HG02763 (cell line): Measurements from ENCODE around the gene AP4M1.
"Not testable (repeated sequence)": the region's sequence is repeated elsewhere in the genome, so short reads cannot be mapped to it uniquely, and the experiment has no call there.

ENCODE experiments used
- ATAC-seq: cut with Tn5 transposase; IDR thresholded peaks from one replicate; pipeline ENCODE4 v1.9.1; 2021; ENCODE audit warnings: mild to moderate bottlenecking, moderate library complexity; ENCODE audit not compliant: unreplicated experiment

The AP4M1 gene

DNA sequence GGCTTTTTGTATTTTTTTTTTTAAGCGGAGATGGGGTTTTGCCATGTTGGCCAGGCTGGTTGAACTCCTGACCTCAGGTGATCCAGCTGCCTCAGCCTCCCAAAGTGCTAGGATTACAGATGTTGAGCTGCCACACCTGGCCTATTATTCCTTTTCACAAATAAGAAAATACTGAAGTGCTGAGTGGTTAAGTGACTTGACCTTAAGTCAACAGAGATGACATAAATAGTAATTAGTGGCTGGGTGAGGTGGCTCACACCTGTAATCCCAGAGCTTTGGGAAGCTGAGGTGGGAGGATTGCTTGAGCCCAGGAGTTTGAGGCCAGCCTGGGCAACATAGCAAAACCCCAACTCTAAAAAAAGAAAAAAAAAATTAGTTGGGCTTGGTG lies 28.8 kb downstream of the AP4M1 start:
- not testable (repeated sequence) for ATAC-seq

GRCh38 chr7:100130608-100131453 lies 29.4 kb downstream of the AP4M1 start:
- ATAC-seq = no peak

GRCh38 chr7:100132126-100132525 lies 30.7 kb downstream of the AP4M1 start:
- ATAC-seq = no peak

- peak; percentile 58 for ATAC-seq
These were observed 31.3 kb downstream of the AP4M1 start for GRCh38 chr7:100132697-100133151.

DNA sequence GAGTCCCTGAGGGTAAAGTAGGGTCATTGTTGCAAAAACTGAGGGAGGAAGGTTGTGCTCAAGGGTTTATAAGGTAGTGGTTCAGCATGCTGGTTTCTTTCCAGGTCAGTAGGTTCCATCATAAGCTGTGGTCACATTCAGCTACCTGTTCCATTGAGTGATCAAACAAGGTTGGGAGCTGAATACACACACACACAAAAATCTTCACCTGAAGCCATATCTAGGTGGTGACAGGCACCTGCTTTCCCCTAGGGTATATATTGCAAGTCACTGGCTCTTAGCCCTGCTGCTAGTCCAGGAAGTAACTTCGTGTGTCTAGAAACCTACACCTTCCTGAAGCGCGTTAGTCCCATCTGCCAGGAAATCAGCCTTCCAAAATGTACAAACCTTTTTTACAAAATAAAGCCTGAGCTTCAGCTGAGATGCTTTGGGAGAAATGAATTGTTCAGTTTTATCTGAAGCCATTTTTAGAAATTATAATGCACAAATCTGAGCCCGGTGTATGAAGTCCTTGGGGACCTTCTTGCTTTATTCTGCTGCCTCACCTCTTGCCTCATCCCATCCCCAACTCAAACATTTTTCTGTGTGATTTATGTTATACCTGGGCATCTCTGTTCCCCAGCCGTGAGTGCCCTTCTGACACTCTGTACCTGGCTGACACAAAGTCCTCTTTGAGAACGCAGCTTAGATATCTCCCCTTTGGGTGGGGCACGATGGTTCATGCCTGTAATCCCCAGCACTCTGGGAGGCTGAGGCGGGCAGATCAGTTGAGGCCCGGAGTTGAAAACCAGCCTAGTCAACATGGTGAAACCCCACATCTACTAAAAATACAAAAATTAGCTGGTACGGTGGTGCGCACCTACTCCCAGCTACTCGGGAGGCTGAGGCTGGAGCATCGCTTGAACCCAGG lies 36.7 kb downstream of the AP4M1 start:
- ATAC-seq = no peak

- ATAC-seq = no peak
These were observed 40.1 kb downstream of the AP4M1 start for GRCh38 chr7:100141555-100141949.

DNA sequence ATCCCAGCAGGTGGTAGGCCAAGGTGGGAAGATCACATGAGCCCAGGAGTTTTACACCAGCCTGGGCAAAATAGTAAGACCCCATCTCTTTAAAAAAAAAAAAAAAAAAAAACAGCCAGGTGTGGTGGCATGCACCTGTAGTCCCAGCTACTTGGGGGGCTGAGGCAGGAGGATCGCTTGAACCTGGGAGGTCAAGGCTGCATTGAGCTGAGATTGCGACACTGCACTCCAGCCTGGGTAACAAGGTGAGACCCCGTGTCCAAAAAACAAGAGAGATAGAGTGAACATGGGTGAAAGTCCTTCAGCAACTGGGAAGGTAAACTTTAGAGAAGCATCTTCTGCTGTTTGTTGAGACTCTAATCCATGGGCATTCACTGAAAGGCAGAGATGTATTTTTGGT lies 41.0 kb downstream of the AP4M1 start:
- no peak for ATAC-seq

GRCh38 chr7:100146350-100146749 lies 44.9 kb downstream of the AP4M1 start:
- not testable (repeated sequence) for ATAC-seq

DNA sequence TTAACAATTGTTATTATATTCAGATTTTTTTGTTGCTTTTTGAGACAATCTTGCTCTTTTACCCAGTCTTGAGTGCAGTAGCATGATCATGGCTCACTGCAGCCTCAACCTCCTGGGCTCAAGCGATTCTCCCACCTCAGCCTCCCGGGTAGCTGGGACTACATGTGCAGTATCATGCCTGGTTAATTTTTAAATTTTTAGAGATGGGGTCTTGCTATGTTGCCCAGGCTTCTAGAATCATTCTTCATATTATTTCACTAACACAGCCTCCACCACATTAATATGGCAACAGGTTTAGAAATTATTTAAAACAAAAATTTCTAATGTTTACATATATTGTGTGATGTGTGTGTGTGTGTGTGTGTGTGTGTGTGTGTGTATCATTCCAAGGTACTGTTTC lies 45.8 kb downstream of the AP4M1 start:
- no peak for ATAC-seq

GRCh38 chr7:100148225-100148558 lies 46.7 kb downstream of the AP4M1 start:
- no peak for ATAC-seq

DNA sequence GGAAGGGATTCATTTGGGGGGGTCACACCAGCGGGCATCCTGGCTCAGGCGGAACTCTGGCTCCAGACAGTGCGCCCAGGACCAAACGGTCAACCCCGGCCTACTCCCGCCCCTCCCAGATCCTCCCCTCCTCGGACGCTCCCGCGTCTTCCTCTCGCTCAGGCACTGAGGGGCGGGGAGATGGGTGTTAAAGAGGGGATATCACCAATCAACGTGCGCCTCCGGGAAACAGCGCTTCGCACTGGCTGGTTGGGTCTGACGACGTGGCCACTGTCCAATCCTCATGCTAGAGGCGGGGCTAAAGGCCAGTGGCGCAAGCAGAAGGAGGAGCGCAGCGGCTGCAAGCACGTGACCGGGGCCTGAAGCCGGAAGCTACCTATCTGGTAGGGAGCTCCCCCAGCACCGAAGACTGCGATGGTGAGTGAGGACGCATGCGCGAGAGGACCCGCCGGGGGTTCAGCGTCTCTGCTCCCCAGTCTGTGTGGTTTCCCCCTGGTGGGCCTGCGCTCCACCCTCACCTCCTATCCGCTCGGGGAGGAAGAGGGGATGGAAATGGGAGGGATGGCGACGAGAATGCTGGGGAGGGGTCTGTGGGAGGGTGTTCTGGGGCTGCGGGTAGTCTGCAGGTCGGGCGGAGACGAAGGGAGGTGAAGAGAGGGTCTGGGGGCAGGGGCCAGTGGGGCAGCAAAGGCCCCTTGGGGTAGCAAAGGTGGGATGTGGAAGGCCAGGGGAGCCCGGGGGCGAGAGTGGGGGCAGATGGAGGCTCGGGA lies 47.3 kb downstream of the AP4M1 start, which contains the start of gene LAMTOR4:
Gene LAMTOR4, plus strand, starts transcription at position 360 of the 770 bp plus-strand sequence. Its CDS starts 55 bp downstream, at position 415.
- ATAC-seq = peak; percentile 99

- no peak for ATAC-seq
These were observed 51.0 kb downstream of the AP4M1 start for GRCh38 chr7:100152404-100152803.

DNA sequence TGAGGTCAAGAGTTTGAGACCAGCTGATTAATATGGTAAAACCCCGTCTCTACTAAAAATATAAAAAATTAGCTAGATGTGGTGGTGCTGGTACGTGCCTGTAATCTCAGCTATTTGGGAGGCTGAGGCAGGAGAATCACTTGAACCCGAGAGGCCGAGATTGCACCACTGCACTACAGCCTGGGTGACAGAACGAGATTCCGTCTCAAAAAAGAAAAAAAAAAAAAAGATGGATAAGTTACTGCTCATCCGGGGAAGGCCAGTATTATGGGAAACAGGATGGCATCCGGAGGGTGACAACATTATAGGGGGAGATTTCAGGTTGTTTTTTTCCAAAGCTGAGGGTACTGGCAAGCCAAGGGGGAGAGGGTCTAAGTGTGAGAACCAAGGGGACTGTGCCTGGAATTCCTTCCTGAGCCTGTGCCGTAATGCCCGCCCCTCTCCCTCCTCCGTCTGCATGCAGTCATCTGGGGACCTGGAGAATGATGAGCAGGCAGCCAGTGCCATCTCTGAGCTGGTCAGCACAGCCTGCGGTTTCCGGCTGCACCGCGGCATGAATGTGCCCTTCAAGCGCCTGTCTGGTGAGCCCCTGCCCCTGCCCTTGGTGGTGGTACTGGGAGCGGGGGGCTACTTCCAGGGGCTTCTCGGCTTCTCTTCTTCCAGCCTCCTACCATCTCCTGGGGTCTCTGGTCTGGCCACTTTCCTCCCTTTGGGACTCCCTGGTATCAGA lies 51.7 kb downstream of the AP4M1 start:
- no peak for ATAC-seq

GRCh38 chr7:100153708-100154535 lies 52.5 kb downstream of the AP4M1 start:
- ATAC-seq = no peak

DNA sequence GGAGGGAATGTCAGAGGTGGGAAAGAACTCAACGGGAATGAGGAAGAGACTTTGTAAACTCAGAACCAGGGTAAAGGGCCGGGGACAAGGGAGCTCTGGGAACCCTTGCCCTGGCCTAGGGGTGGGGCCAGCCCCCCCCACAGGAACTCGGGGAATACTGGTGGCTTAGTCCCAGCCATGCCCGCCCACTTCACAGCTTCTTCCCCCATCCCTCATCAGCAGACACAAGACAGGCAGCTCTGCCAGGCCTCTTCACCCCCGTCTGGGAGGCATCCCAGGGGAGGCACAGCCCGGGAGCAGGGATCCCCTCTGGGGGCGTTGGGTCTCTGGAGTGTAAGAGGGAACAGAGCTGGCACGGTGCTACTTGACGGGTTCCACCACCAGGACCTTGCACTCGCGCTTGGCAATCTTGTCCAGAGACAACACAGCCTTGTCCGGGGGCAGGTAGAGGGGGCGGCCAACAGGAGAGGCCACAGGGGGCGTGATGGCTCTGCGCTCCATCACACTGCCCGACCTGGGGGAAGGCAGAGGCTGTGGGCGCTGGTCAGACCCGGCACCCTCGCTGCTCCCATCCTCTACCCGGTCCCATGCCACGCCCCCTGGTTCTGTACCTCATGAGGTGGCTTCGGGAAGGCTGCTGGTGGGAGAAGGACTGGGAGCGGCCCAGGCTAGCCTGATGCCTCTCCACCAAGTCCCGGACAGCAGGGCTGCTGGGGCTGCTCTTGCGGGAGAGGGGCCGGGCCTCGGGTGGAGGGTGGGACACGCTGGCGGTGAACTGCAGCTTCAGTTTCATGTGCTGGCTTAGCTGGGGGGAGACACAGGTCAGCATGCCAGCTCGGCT lies 53.4 kb downstream of the AP4M1 start:
- ATAC-seq = no peak

- ATAC-seq = no peak
These were observed 54.3 kb downstream of the AP4M1 start for GRCh38 chr7:100155553-100156317.

- ATAC-seq = no peak
These were observed 55.1 kb downstream of the AP4M1 start for GRCh38 chr7:100156331-100157068.
